Neuron (in vitro differentiated cells): Measurements from ENCODE around the gene CREB3.

ENCODE experiments used
- H2AFZ ChIP-seq: one replicate; pipeline ENCODE4 v1.6.1; 2013; ENCODE audit warnings: low read depth, mild to moderate bottlenecking, inconsistent platforms, low read length, moderate library complexity
- H3K27me3 ChIP-seq: one replicate; pipeline ENCODE4 v1.6.1; 2013; ENCODE audit warnings: low read length; ENCODE audit not compliant: insufficient read depth
- H3K36me3 ChIP-seq: one replicate; pipeline ENCODE4 v1.6.1; 2013; ENCODE audit warnings: low read length; ENCODE audit not compliant: insufficient read depth
- H3K4me1 ChIP-seq: one replicate; pipeline ENCODE4 v1.6.1; 2013; ENCODE audit warnings: low read length; ENCODE audit not compliant: insufficient read depth
- H3K4me3 ChIP-seq: 2 replicates; pipeline ENCODE4 v1.5.1; 2013; ENCODE audit warnings: mild to moderate bottlenecking, low read length, moderate library complexity
- H3K9me3 ChIP-seq: one replicate; pipeline ENCODE4 v1.6.1; 2013; ENCODE audit warnings: low read length

CREB3 gene

DNA sequence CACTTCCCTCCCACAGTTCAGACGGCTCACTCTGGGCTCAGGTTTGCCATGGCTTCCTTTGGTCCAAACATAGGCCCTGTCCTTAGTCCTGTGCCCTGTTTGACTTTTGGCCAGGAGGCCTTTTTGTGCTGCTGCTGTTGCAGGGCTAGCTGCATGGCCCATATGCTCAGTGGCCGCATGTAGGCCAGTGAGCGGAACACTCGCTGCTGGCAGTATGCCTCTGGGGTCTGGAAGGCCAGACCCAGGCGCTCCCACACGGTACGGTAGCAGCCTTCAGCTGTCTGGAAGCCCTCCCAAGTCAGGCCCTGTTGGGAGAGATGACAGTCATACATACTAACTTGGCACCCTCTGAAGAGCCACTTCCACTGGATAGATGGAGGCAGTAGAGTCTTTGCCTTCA lies 4.7 kb downstream of the CREB3 start:
- H3K4me1 ChIP-seq = peaks cover 9% of the 10 kb centered on the region
- no peaks in the 10 kb centered on the region for H3K27me3 ChIP-seq
- H2AFZ ChIP-seq = no peak overlapping the region
- peaks cover 67% of the 10 kb centered on the region for H3K36me3 ChIP-seq
- no peak overlapping the region for H3K4me3 ChIP-seq
- H3K9me3 ChIP-seq = no peaks in the 10 kb centered on the region

DNA sequence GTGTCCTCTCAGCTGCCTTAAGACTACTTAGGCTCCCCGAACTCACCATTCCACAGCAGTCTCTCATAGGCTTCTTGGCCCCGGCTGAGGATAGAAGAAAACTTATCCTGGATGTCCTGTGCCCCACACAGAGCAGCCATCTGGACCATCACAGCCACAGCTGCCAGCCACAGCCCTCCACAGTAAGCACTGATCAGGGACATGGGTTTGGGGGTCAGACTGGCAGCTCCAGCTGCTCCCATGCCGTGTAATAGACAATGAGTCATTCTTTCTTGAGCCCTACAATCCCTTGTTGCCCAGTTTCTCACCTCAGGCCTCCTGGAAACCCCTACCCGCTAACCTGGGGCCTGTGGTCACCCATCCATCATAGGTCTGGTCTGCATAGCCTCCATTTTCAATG lies 5.7 kb downstream of the CREB3 start:
- no peaks in the 10 kb centered on the region for H3K9me3 ChIP-seq
- H3K36me3 ChIP-seq = peaks cover 78% of the 10 kb centered on the region
- H2AFZ ChIP-seq = no peak overlapping the region
- no peak overlapping the region for H3K4me3 ChIP-seq
- no peaks in the 10 kb centered on the region for H3K27me3 ChIP-seq
- H3K4me1 ChIP-seq = peaks cover 5% of the 10 kb centered on the region

DNA sequence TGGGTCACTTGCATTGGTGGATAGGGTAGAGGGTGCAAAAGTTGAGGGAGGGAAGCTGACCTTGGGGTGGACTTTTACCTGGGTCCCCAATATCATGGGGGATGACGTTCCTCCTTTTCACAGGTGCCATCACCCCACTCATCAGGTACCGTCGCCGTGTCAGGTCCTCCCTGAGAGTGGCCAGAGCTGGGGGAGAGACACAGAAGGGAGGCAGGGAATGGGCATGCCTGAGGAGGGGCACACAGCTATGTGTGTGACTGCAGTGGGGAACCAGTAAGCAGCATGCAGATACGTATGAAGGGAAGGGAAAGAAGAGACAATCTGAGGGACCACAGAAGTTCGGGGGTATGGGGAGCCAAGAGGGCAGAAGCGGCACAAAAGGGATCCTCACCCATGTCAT lies 6.5 kb downstream of the CREB3 start:
- Histone ChIP-seq H3K4me1 (no peaks in the 10 kb centered on the region), H3K27me3 (no peaks in the 10 kb centered on the region), H3K4me3 (no peak overlapping the region), H3K9me3 (no peaks in the 10 kb centered on the region), H3K36me3 (peaks cover 85% of the 10 kb centered on the region), H2AFZ (no peak overlapping the region)

DNA sequence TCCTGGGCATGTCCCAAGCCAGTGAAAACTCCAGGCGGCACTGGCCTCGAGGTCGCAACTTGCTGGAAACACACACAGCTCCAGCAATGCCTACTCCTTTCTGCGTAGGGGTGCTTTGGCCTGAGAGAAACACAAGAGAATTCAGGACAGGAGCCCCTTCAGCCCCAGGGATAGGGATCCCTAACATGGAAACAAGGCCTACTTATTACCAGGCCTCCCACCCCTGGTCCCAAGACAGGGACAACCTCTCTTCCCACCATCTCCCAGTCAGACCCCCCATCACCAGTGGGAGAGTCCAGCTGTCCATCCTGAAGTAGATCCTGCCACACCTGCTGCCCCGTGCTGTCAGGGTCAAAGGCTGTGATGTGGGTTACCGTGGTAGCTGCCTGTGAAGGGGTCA lies 7.8 kb downstream of the CREB3 start:
- no peak overlapping the region for H3K4me3 ChIP-seq
- H3K36me3 ChIP-seq = peaks cover 90% of the 10 kb centered on the region
- H3K4me1 ChIP-seq = no peaks in the 10 kb centered on the region
- H3K9me3 ChIP-seq = no peaks in the 10 kb centered on the region
- H3K27me3 ChIP-seq = no peaks in the 10 kb centered on the region
- no peak overlapping the region for H2AFZ ChIP-seq

DNA sequence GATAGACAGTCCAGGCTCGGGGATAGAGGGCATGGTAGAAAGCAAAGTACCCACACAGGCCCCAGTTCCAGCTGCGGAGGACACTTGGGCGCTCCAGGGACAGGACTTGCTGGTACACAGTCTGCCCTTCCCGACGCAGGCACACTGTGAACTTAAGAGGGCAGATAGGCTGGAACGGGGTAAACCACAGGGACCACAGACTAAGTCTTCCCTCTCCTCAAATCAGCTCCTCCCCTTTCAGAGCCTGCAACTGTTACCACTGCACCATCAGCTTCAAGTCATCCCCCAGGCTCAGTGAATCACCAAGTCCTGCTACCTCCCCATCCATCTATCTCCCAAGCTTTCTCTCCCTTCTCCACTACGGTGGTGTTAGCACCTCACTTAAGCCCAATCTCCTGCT lies 9.3 kb downstream of the CREB3 start:
- H3K27me3 ChIP-seq = no peaks in the 10 kb centered on the region
- H3K4me1 ChIP-seq = peaks cover 8% of the 10 kb centered on the region
- no peaks in the 10 kb centered on the region for H3K9me3 ChIP-seq
- no peak overlapping the region for H3K4me3 ChIP-seq
- peaks cover 83% of the 10 kb centered on the region for H3K36me3 ChIP-seq
- no peak overlapping the region for H2AFZ ChIP-seq

DNA sequence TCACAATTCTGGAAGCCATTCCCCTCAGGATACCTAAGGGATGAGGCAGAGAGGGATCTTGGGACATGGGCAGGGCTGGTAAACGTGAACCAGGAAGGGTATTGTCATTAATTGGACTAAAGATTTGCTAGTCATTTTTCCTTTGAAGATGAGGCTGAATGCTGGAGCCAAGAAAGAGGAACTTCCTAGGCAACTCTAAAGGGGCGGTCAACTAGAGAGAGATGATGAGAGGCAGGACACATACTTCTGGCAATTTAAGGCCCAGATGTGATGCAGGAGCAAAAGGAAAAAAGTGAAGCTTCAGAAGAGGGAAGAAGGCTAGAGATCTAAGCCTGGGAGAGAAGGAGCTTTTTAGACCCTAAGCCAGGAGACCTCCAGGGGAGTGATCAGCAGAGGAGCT lies 11.0 kb downstream of the CREB3 start:
- no peaks in the 10 kb centered on the region for H3K9me3 ChIP-seq
- peaks cover 25% of the 10 kb centered on the region for H3K4me1 ChIP-seq
- no peak overlapping the region for H3K4me3 ChIP-seq
- H3K27me3 ChIP-seq = no peaks in the 10 kb centered on the region
- H2AFZ ChIP-seq = no peak overlapping the region
- H3K36me3 ChIP-seq = peaks cover 66% of the 10 kb centered on the region

DNA sequence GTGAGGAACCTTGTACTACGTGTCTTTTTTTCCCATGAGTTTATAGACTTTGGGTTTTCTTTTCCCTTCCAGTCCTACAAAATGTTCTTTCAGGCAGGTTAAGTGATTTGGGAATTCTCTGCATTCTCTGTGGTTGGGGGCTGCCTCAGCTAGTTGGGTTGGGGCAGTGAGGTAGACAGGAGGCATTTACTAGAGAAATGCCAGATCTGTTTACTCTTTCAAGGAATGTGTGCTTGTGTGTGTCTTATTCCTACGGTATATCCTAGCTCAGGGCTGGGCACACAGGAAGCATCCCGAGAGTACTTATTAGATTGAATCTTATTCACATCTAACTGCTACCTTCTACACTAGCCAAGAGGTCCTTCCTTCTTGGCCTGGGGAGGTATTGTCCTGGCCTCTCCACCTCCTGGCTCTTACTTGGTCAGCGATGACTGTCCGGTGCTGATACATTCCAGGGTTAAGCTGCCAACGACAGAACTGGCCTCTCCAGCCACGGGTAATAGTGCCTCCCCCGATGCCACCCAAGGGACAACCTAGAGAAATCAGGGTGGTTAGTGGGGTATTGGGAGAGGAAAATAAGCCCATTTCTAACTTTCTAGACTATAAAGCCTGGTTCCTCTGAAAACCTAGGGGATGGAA lies 11.5 kb downstream of the CREB3 start:
- H3K4me1 ChIP-seq = peaks cover 25% of the 10 kb centered on the region
- H3K36me3 ChIP-seq = peaks cover 60% of the 10 kb centered on the region
- no peaks in the 10 kb centered on the region for H3K9me3 ChIP-seq
- no peak overlapping the region for H3K4me3 ChIP-seq
- no peak overlapping the region for H2AFZ ChIP-seq
- H3K27me3 ChIP-seq = no peaks in the 10 kb centered on the region

DNA sequence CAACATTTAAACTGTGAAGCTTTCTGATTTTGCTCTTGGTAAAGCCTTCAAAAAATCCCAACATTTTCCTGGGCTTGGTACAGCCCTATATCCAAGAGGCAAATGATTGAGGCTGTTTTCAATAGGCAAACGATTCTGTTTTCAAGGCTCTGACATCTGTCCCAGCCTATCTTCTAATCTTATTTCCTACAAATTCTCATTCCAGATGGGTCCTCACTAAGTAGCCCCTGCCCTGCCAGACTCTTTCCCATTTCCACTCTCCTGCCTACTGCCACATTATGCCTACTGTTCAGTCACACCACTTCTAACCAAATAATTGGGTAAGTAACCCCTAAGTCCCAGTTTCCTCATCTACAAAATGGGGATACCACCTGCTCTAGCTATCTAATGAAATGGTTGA lies 13.1 kb downstream of the CREB3 start:
- Histone ChIP-seq H3K27me3 (no peaks in the 10 kb centered on the region), H3K36me3 (peaks cover 47% of the 10 kb centered on the region), H3K4me3 (no peak overlapping the region), H2AFZ (no peak overlapping the region), H3K4me1 (peaks cover 35% of the 10 kb centered on the region), H3K9me3 (no peaks in the 10 kb centered on the region)

DNA sequence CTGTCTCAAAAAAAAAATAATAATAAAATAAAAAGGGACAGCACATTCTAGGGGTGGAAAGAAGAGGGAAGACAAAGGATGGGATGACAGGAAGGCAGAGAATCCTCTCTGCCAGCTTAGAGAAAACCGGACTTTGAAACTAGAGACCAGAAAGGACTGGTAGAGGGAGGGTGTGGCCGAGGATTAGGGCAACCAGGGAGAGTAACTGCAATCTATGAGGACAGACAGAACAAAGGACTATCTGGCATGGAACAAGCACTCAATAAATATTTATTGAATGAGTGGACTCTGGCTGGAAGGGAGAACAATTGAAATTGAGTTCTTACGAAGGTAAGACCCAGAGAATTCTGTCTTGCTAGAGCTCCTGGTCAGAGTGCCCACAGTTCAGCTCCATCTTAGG lies 14.1 kb downstream of the CREB3 start:
- H2AFZ ChIP-seq = no peak overlapping the region
- no peaks in the 10 kb centered on the region for H3K9me3 ChIP-seq
- peak overlapping the region; percentile 96 for H3K4me3 ChIP-seq
- peaks cover 35% of the 10 kb centered on the region for H3K4me1 ChIP-seq
- H3K27me3 ChIP-seq = no peaks in the 10 kb centered on the region
- H3K36me3 ChIP-seq = peaks cover 49% of the 10 kb centered on the region

DNA sequence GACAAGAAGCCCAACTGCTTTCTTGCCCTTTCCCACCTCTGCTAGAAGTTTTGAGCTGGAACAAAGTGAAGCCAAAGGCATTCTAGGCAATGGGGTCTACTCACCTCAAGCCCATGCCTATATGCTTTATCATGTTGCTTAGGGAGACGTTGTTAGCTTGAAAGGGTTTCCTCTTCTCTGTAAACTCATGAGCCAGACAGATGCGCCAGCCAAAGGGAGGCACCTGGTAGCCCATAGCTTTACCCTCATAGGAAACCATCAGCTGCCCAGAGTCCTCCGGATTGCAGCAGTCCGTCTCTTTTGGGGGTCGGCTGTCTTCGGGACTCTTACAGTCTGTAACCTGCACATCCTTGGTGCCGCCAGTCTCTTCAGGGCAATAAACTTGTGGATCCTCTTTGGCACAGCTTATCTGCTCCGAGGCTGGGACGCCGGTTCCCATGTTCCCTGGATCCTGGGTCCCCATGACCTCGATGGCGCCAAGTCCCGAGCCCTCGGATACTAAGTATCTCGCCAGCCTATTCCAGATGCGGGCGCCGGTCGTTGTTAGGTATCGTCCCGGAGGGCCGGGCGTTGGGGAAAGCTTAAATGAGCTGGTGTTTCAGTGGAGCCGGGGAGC lies 15.9 kb downstream of the CREB3 start:
- Histone ChIP-seq H3K9me3 (no peaks in the 10 kb centered on the region), H3K27me3 (no peaks in the 10 kb centered on the region), H3K36me3 (peaks cover 49% of the 10 kb centered on the region), H3K4me3 (peak overlapping the region; percentile 96), H2AFZ (peak overlapping the region; percentile 88), H3K4me1 (peaks cover 35% of the 10 kb centered on the region)

DNA sequence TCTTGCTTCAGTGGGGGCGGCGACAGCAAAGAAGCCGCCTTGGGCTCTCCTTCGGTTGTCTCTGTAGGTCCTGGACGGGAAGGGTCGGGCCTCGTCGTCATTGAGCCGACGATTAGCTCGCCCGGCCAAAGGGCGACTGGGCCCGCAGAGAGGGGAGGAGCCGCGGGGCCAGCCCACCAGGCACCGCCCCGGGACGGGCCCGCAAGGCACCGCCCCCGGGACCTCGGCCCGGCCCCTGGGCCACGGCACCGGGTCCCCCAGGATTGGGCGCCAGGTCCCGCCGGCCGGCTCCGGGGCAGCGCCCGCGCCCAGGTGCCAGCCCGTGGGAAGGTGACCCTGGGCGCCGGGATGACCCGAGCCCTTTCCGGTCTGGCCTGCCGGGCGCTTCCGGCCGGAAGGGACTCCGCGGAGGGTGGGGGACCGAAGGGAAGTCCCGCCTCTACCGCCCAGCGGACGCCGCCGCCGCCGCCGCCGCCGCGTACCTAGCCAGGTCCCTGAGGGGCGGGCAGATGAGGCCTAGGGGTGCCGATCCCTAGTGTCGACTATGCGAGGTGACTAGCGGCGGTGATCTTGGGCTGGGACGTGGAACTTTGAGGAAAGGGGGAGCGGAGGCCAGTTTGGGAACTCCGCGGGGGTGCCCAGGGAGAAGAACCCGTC lies 16.5 kb downstream of the CREB3 start, which contains the start of the genes GBA2 and RGP1:
Gene GBA2 (minus strand): TSS at position 371 of the 657 bp plus-strand sequence. CDS start 524 bp downstream, outside the sequence.
Gene RGP1 (plus strand): TSS at position 430 of the 657 bp plus-strand sequence. CDS start 469 bp downstream, outside the sequence.
- H3K4me1 ChIP-seq = peaks cover 35% of the 10 kb centered on the region
- H3K9me3 ChIP-seq = no peaks in the 10 kb centered on the region
- peak within 1 kb of the TSS; percentile 88 for H2AFZ ChIP-seq
- H3K27me3 ChIP-seq = no peaks in the 10 kb centered on the region
- peak within 1 kb of the TSS; percentile 96 for H3K4me3 ChIP-seq
- peaks cover 49% of the 10 kb centered on the region for H3K36me3 ChIP-seq

DNA sequence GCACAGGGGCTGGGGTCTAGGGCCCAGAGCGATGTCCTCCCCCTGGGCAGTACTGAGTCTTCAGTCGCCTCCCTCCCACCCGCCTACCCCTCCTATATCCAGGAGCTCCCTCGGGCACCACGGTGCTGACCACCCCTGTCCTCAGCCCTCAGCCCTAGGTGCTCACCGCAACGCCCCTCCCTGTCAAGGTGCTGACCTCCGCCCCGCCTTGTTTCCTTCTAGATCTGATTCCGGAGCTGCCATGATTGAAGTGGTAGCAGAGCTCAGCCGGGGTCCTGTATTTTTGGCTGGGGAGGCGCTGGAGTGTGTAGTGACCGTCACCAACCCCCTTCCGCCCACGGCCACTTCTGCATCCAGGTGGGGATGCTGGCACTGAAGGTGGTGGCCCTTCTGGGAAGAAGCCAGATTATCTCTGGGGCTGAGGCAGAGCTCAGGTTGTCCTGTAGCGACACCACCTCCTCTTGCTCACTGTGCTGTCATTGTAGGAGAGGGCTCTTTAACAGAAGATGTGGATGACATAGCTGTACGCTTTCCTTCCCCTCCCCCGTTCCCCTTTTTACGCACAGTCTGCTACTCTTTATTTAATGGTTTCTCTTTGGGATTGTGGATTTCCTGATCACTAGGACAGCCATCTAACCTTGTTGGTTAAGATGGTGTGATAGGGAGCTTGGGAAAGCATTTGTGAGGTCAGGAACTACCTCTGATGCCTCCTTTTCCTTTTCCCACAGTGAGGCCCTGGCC lies 17.2 kb downstream of the CREB3 start:
- Histone ChIP-seq H2AFZ (peak overlapping the region; percentile 88), H3K4me1 (peaks cover 35% of the 10 kb centered on the region), H3K9me3 (peaks cover 2% of the 10 kb centered on the region), H3K36me3 (peaks cover 49% of the 10 kb centered on the region), H3K4me3 (peak overlapping the region; percentile 96), H3K27me3 (no peaks in the 10 kb centered on the region)

DNA sequence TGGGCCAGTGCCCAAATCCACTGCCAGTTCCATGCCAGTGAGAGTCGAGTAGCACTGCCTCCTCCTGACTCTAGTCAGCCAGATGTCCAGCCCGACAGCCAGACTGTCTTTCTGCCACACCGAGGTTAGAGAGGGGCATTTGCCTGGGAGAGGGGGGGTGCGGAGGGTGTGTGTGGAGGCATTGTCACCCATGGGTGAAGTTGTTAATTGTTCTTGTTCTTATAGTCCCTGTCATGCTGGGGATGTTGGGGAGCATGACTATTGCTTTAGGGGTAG lies 17.7 kb downstream of the CREB3 start:
- Histone ChIP-seq H3K4me1 (peaks cover 35% of the 10 kb centered on the region), H3K36me3 (peaks cover 52% of the 10 kb centered on the region), H2AFZ (no peak overlapping the region), H3K4me3 (peak overlapping the region; percentile 96), H3K9me3 (peaks cover 2% of the 10 kb centered on the region), H3K27me3 (no peaks in the 10 kb centered on the region)
